ENCODE data around the gene OPA3. TPM values are rescaled to one million over a fixed set of nuclear protein-coding genes. Genes with fewer than 3 reads are reported as not detected.

The OPA3 gene
- total RNA-seq, 2 donors from 2014 or later, result 7.2 to 14.5 TPM

DNA sequence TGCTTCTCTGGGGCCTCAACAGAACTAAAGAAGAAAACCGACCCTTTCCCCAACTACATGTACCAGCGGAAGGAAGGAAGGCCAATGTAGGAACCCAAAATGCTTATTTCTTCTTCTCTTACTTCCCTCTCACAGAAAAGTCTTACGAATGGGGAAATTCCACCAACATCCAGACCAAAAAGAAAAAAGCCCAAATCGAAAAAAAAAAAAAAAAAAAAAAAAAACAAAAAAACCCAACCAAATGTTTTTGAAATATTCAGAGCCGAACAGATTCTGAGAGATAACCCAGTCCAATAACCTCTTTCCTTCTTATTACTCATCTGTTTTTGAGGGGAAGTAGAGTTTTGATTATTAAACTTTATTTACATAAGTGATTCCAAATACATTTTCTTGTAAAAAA, 82.5 kb downstream of the OPA3 start:
- H3K9me3 ChIP-seq, result no peaks in the 10 kb centered on the region
- TF ChIP-seq CTCF (IDR thresholded peaks at IDR 0.05) (no peak), POLR2A (IDR thresholded peaks at IDR 0.05) (no peak), POLR2AphosphoS5 (IDR thresholded peaks at IDR 0.05) (no peak)
- DNase-seq (ENCODE audit: low spot score), result no peak
- no peak overlapping the region for H3K27ac ChIP-seq
- WGBS, result 76% methylated on average over 5 of the region's 5 CpGs
- no peaks in the 10 kb centered on the region for H3K36me3 ChIP-seq
- no peaks in the 10 kb centered on the region for H3K4me1 ChIP-seq (replicated peaks)
- intact Hi-C loops (cut with DNase I), result no loop called here
- no peak overlapping the region for H3K4me3 ChIP-seq
- H3K27me3 ChIP-seq (replicated peaks; ENCODE audit: insufficient read depth), result no peaks in the 10 kb centered on the region

GRCh38 chr19:45501730-45502014, 82.9 kb downstream of the OPA3 start:
- no peaks in the 10 kb centered on the region for H3K27me3 ChIP-seq (replicated peaks; ENCODE audit: insufficient read depth)
- H3K36me3 ChIP-seq, result no peaks in the 10 kb centered on the region
- no peaks in the 10 kb centered on the region for H3K9me3 ChIP-seq
- no peak overlapping the region for H3K4me3 ChIP-seq
- no peak for TF ChIP-seq POLR2A (IDR thresholded peaks at IDR 0.05)
- TF ChIP-seq POLR2AphosphoS5 (IDR thresholded peaks at IDR 0.05), result no peak
- TF ChIP-seq CTCF (IDR thresholded peaks at IDR 0.05), result no peak
- no peak overlapping the region for H3K27ac ChIP-seq
- WGBS, result 71% methylated on average over 2 of the region's 2 CpGs
- intact Hi-C loops (cut with DNase I), result no loop called here
- DNase-seq (ENCODE audit: low spot score), result no peak
- H3K4me1 ChIP-seq (replicated peaks), result no peaks in the 10 kb centered on the region

GRCh38 chr19:45500918-45501729, 83.5 kb downstream of the OPA3 start:
- Histone ChIP-seq H3K27me3 (replicated peaks; ENCODE audit: insufficient read depth) (no peaks in the 10 kb centered on the region), H3K36me3 (no peaks in the 10 kb centered on the region), H3K4me1 (replicated peaks) (no peaks in the 10 kb centered on the region), H3K27ac (no peak overlapping the region), H3K4me3 (no peak overlapping the region), H3K9me3 (no peaks in the 10 kb centered on the region)
- 82% methylated on average over 8 of the region's 8 CpGs for WGBS
- DNase-seq (ENCODE audit: low spot score), result no peak
- no peak for TF ChIP-seq POLR2A (IDR thresholded peaks at IDR 0.05)
- TF ChIP-seq CTCF (IDR thresholded peaks at IDR 0.05), result no peak
- no peak for TF ChIP-seq POLR2AphosphoS5 (IDR thresholded peaks at IDR 0.05)
- intact Hi-C loops (cut with DNase I), result no loop called here

- intact Hi-C loops (cut with DNase I), result no loop called here
- TF ChIP-seq POLR2AphosphoS5 (IDR thresholded peaks at IDR 0.05), result no peak
- TF ChIP-seq POLR2A (IDR thresholded peaks at IDR 0.05), result no peak
- no peak for TF ChIP-seq CTCF (IDR thresholded peaks at IDR 0.05)
- DNase-seq (ENCODE audit: low spot score), result no peak
- Histone ChIP-seq H3K4me3 (no peak overlapping the region), H3K27me3 (replicated peaks; ENCODE audit: insufficient read depth) (no peaks in the 10 kb centered on the region), H3K9me3 (no peaks in the 10 kb centered on the region), H3K4me1 (replicated peaks) (no peaks in the 10 kb centered on the region), H3K36me3 (no peaks in the 10 kb centered on the region), H3K27ac (no peak overlapping the region)
- 9% methylated on average over 36 of the region's 37 CpGs for WGBS
Observed at GRCh38 chr19:45499196-45500180, 85.1 kb downstream of the OPA3 start.
